Measurements from ENCODE around the gene RTN4R. TPM values are rescaled to one million over a fixed set of nuclear protein-coding genes. Genes with fewer than 3 reads are reported as not detected.
A peak's percentile ranks its signal among the peaks of the same experiment; 100 is the strongest.

Gene RTN4R
- total and polyA plus RNA-seq, 2 of the 8 experiments (the other 6 are each of a cell fraction or from before 2014, with no cell fraction given): 21.8 to 41.3 TPM

DNA sequence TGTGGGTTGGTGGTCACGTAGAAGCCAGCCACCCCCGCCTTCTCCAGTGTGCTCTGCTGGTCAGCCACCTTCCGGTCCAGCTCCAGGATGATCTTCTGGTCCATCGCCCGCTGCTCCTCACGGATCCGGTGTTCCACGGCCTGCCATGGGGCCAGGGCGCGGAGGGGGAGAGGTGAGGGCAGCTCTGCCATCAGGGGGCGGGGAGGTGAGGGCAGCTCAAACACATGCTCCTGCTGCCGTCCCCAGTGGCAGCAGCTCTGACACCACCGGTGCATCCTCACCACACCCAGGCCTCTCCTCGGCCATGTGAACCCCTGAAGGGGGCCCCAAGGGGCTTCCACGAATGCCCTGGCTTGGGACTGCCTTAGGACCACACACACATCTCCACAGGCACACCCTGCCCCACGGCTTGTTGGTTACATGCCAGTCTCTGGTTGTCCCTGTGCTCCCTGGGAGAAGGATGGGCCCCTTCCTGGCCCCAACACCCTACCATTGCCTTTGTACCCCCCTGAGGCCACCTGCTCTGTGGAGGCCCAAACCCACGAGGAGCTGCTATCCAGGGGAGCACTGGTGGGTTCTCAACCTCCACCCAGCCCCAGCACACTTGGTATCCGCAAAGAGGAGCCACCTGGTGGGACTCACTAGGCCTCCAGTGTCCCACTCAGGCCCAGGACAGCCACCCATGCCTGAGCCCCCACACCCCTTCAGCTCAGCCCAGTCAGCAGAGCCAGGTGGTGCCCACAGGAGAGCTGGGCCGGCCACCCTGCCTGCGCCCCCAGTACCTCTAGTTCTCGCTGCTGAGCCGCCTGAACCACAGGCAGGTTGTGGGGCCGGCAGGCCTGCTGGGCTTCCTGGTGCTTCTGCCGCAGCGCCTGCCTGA lies 47.5 kb upstream of the RTN4R start:
- Histone ChIP-seq H3K79me1 (ENCODE audit: low read depth, low read length) (0 out of 2 replicates have a peak, but pooled peaks cover 3% of the 10 kb centered on the region), H2BK20ac (ENCODE audit: low read length) (no peak overlapping the region), H3K36me3 (ENCODE audit: control insufficient read depth in 2 of 4, insufficient read depth in 4 of 4, low read length in 3 of 4) (no peaks in the 10 kb centered on the region), H3K18ac (ENCODE audit: extremely low read depth, low read length) (no peak overlapping the region), H4K20me1 (replicated peaks in 1 of 2; ENCODE audit: control insufficient read depth in 1 of 2, insufficient read depth in 2 of 2, low read length in 2 of 2) (peaks cover 0 to 8% of the 10 kb centered on the region in 2 experiments), H3K4me1 (replicated peaks in 1 of 4; ENCODE audit: control insufficient read depth in 3 of 4, insufficient read depth in 4 of 4, low read length in 3 of 4) (peaks cover 0 to 4% (median 2%) of the 10 kb centered on the region in 4 experiments; a peak in 3 of 7 replicates), H4K8ac (ENCODE audit: extremely low read depth, insufficient read depth, low read length) (0 out of 2 replicates have a peak overlapping the region, but pooled peaks have one; percentile 25), H3K4ac (replicated peaks; ENCODE audit: insufficient read length, low read depth, low read length) (no peak overlapping the region), H3K56ac (replicated peaks; ENCODE audit: insufficient read length, low read depth, low read length) (no peak overlapping the region), H3K9me3 (ENCODE audit: insufficient read depth in 2 of 2, low read depth in 1 of 2, low read length in 1 of 2) (no peaks in the 10 kb centered on the region), H2BK5ac (ENCODE audit: low read depth, low read length) (no peak overlapping the region), H2BK15ac (ENCODE audit: low read length) (no peak overlapping the region), H4K91ac (replicated peaks; ENCODE audit: insufficient read length, low read length) (no peak overlapping the region), H2BK12ac (ENCODE audit: low read depth, low read length) (no peak overlapping the region), H2AK5ac (ENCODE audit: low read depth, low read length) (no peak overlapping the region), H3K4me2 (ENCODE audit: insufficient read depth in 1 of 2, low read depth in 2 of 2, low read length in 2 of 2) (no peak overlapping the region), H3K79me2 (ENCODE audit: control insufficient read depth in 1 of 2, insufficient read depth in 2 of 2, low read length in 2 of 2) (peaks cover 0 to 6% of the 10 kb centered on the region in 2 experiments; a peak in 1 of 4 replicates), H3K9ac (replicated peaks in 1 of 4; ENCODE audit: extremely low read depth in 1 of 4, low read depth in 3 of 4, low read length in 3 of 4) (no peak overlapping the region), H3K23me2 (ENCODE audit: low read depth, low read length) (peaks cover 6% of the 10 kb centered on the region; the same call in 1 of the 2 replicates), H2AFZ (ENCODE audit: low read length) (no peak overlapping the region), H3K23ac (ENCODE audit: insufficient read length) (no peak overlapping the region), H2BK120ac (replicated peaks; ENCODE audit: low read depth, low read length) (no peak overlapping the region), H4K5ac (ENCODE audit: insufficient read length, low read depth, low read length) (no peak overlapping the region), H3K14ac (ENCODE audit: insufficient read length) (no peak overlapping the region), H3K4me3 (ENCODE audit: extremely low read depth in 1 of 4, insufficient read depth in 2 of 4, low read depth in 3 of 4, low read length in 4 of 4) (no peak overlapping the region), H3K27ac (ENCODE audit: low read depth, low read length) (no peak overlapping the region), H3K27me3 (replicated peaks in 1 of 4; ENCODE audit: control insufficient read depth in 3 of 4, extremely low read depth in 1 of 4, insufficient read depth in 3 of 4, low read length in 3 of 4) (no peaks in the 10 kb centered on the region; a peak in 1 of 7 replicates)
- WGBS, 2 experiments (ENCODE audit: extremely low coverage in 1 of 2, insufficient coverage in 1 of 2, insufficient read length in 1 of 2, insufficient replicate concordance in 2 of 2, low coverage in 1 of 2, low lambda C conversion rate in 2 of 2, missing lambda C conversion rate in 1 of 2): 95% methylated on average over 18 of the region's 25 CpGs; no CpG with 5 or more reads in 1 of the 2 experiments
- CTCF ChIA-PET (ENCODE audit: partially characterized antibody): interaction anchor here (1.0 to 2.8 kb wide), 5 partner anchors 14 to 177 kb away, joined by 3 to 7 read pairs (median 3); no protein-coding TSS in a partner anchor
- peak in 1 of 2 experiments; percentile 39 for DNase-seq (ENCODE audit: low read depth in 1 of 2, low spot score in 2 of 2)
- FAIRE-seq: no peak
- POLR2A ChIA-PET (ENCODE audit: partially characterized antibody): no interaction called here
- TF ChIP-seq EGR1 (IDR thresholded peaks at IDR 0.05; ENCODE audit: borderline replicate concordance, low read depth, low read length) (no peak), RXRA (IDR thresholded peaks at IDR 0.05; ENCODE audit: insufficient read depth, low read depth, low read length) (no peak), JUND (IDR thresholded peaks at IDR 0.05; ENCODE audit: low read length) (no peak), TBP (IDR thresholded peaks at IDR 0.05; ENCODE audit: low read depth, low read length) (no peak), PHF8 (conservative IDR thresholded peaks at IDR 0.05; ENCODE audit: low read depth, low read length) (no peak), YY1 (IDR thresholded peaks at IDR 0.05; ENCODE audit: low read depth, low read length) (no peak), POLR2A (IDR thresholded peaks at IDR 0.05; ENCODE audit: control extremely low read depth in 1 of 2, low read depth in 2 of 2, low read length in 2 of 2) (no peak), RBBP5 (IDR thresholded peaks at IDR 0.05; ENCODE audit: borderline replicate concordance, low read depth, low read length) (no peak), POU5F1 (IDR thresholded peaks at IDR 0.05; ENCODE audit: low read depth, low read length) (no peak), ASH2L (IDR thresholded peaks at IDR 0.05; ENCODE audit: low read length) (no peak), CBX8 (IDR thresholded peaks at IDR 0.05; ENCODE audit: borderline replicate concordance, low read depth, low read length) (no peak)
- TF ChIP-seq, protein P1, sequence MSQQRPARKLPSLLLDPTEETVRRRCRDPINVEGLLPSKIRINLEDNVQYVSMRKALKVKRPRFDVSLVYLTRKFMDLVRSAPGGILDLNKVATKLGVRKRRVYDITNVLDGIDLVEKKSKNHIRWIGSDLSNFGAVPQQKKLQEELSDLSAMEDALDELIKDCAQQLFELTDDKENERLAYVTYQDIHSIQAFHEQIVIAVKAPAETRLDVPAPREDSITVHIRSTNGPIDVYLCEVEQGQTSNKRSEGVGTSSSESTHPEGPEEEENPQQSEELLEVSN (IDR thresholded peaks at IDR 0.05): no peak

All from H1 (cell line).